ENCODE results near the gene CAPN8.
A peak's percentile ranks its signal among the peaks of the same experiment; 100 is the strongest.
"Not testable (repeated sequence)": the region's sequence is repeated elsewhere in the genome, so short reads cannot be mapped to it uniquely, and the experiment has no call there.

Gene CAPN8

DNA sequence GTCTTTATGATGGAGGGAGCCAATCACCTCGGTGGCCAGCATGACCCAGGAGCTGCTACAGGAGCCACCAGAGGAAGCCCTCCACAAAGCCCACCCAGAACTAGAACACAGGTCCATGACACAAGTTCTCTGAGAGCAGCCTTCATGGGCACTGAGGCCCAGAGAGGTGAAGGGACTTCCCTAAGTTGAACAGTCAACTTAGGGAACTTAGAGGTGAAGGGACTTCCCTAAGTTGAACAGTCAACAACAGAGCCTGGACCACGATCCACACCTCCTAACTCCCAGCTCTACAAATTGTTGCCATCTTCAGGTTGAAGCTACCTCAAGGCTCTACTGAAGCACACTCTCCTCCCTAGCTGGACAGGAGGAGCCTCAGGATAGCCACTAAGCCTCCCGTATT, 139.5 kb downstream of the CAPN8 start:
- DNase-seq (ENCODE audit: low read depth in 3 of 3) = no peak

DNA sequence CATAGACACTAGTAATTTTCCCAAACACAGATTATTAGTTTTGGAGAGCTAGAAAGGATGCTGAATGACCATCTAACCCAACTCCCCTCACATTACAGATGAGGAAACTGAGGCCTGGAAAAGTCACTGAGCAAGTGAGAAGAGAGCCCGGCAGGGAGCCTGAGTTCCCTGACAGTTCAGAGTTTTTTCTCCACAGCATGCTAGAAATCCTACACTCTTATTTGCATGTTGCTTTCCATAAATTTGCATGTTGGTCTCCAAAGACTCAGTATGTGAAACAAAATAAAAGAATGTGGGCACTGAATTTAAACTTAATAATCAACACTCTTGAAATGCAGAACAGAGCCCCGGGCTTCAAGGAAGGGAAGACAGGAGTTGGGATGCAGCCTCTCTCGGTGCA, 140.0 kb downstream of the CAPN8 start:
- no peak for DNase-seq (ENCODE audit: low read depth in 3 of 3)

DNA sequence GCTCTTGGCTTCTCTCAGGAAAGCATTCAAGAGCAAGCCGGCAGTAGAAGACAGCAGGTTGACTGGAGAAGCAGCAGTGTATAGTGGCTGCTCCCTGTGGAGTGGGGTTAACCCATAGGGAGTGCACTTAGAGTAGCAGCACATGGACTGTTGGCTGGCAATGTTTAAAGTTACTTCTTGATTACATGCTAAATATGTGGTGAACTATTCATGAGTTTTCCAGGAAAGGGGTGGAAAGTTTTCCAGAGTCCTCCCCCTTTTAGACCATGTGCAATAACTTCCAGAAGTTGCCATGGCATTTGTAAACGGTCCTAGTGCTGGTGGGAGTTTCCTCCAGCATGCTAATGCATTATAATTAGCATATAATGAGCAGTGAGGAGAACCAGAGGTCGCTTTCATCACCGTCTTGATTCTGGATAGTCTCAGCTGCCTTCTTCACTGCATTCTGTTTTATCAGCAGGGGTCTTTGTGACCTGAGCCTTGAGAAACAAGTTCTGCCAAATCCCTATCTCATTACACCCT, 140.5 kb downstream of the CAPN8 start:
- no peak for DNase-seq (ENCODE audit: low read depth in 3 of 3)

DNA sequence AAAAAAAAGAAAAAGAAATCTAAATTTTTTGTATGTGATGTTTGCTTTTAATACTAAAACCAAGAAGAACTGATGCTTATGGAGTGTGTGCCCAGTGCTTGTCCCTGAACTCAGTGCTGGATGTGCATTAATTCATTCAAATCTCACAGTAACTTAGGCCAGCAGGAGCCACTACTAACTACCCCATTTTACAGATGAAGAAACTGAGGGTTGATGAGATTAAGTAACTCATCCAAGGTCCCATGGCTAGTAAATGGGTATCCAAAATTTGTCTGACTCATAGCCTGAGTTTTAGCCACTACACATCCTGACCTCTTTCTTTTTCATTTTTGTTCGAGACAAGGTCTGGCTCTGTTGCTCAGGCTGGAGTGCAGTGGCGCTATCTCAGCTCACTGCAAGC, 144.4 kb downstream of the CAPN8 start:
- no peak for DNase-seq (ENCODE audit: low read depth in 3 of 3)

DNA sequence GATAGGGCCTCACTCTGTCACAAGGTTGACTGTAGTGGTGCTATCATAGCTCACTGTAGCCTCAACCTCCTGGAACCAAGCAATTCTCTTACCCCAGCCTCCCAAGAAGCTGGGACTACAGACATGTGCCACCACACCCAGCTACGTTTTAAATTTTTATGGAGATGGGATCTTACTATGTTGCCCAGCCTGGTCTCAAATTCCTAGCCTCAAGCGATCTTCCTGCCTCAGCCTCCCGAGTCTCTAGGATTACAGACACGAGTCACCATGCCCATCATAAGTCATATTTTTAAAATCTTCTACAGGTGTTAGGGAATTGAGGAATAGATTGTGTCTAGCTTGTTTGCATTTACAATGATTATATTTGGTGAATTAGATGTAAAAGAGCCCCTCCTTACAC, 145.3 kb downstream of the CAPN8 start:
- no peak for DNase-seq (ENCODE audit: low read depth in 3 of 3)

DNA sequence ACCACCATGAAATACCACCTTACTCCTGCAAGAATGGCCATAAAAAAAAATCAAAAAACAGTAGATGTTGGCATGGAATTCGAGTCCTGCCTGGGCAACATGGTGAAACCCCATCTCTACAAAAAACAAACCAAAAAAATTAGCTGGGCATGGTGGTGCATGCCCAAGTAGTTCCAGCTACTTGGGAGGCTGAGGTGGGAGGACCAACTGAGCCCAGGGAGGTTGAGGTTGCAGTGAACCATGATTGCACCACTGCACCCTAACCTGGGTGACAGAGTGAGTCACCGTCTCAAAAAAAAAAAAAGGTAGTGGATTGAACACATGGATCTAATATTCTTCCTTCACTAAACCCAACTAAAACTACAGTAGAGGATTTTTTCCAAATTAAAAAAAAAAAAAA, 146.4 kb downstream of the CAPN8 start:
- DNase-seq (ENCODE audit: low read depth in 3 of 3) = no peak

DNA sequence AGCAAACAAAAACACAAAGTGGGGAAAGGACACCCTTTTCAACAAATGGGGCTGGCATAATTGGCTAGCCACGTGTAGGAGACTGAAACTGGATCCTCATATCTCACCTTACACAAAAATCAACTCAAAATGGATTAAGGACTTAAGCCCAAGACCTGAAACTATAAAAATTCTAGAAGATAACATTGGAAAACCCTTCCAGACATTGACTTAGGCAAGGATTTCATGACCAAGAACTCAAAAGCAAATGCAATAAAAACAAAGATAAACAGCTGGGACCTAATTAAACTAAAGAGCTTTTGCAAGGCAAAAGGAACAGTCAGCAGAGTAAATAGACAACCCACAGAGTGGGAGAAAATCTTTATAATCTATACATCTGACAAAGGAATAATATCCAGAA, 146.9 kb downstream of the CAPN8 start:
- DNase-seq (ENCODE audit: low read depth in 3 of 3) = not testable (repeated sequence)

DNA sequence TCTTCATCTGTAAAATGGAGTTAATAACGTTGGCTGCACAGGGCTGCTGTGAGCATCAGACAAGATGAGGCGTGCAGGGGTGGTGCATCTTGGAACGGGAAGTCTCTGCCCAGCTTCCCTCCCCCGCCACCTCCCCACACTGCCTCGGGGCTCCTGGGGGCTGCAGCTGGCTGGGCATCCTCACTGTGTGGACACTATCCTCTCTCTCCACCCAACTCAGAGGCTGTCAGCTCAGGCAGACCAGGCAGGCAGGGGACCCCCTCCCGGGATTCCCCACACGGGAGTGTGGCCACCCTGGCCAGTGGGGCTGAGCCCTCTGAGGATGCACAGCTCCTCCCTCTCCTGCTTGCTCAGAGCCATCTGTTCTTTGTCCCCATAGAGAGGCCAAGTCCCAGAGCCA, 149.6 kb downstream of the CAPN8 start:
- no peak for DNase-seq (ENCODE audit: low read depth in 3 of 3)

DNA sequence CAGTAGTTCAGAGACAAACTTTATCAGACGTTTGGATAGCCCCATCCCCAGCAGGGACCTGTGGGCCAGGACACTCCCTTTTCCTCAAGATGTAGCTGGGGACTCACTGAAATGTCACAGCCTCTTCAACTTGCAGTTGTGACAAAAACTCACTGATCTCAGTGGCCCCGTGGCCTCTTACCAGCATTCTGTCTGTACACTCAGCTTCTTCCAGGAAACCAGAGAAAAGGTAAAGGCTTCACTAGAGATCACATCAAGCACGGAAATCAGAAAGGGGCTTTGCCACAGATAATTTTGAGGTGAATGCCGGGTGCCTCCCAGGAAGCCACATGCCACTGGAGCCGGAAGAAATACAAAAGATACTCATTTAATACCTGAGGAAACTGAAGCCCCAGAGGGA, 150.1 kb downstream of the CAPN8 start:
- peak in 1 of 3 experiments; percentile 14 for DNase-seq (ENCODE audit: low read depth in 3 of 3)

DNA sequence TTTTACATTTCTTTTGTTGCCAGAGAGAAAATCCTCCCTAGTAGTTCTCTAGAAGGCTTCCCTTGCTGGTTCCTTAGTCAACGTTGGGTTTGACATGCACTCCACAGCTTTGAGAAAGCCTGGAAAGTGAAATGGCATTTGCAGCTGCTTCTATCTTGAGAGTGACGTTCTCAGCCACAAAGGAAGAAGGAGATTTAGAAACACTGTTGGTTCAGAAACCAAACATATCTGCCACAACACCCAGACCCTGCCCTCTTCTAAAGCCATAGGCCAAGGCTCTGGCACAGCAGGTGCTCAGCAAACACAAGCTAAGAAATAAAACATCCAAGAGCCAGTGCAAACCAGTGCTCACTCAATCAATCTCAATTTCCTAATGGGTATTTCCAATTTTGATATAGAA, 150.9 kb downstream of the CAPN8 start:
- DNase-seq (ENCODE audit: low read depth in 3 of 3) = no peak

DNA sequence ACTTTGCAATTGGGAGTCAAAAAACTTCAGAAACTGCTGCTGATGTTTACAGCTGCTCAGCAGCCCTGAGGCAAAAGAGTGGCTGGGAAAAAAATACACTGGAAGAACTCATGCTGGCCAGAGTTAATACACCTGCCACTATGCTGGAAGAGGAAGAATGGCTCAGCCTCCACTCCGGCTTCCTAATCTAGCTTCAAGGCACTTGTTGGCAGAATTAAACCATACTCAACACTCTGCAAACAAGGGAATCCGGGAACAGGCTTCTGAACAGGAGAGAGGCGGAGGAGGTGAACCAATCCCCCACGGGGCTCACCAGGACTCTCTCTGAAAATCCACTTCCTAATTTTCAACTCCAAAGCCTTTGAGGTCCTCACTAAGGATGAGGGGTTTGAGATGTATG, 152.2 kb downstream of the CAPN8 start:
- DNase-seq (ENCODE audit: low read depth in 3 of 3) = no peak

DNA sequence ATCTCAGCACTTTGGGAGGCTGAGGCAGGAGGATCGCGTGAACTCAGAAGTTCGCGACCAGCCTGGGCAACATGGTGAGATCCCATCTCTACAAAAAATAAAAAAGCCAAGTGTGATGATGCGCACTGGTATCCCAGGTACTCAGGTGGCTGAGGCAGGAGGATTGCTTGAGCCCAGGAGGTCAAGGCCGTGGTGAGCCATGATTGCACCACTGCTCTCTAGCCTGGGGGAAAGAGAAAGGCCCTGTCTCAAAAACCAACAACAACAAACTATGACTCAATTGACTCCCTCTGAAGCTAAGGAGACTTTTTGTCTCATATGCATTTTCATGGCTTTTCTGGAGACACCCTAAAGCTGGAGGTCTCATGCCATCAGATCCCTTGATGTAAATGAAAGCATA, 153.4 kb downstream of the CAPN8 start:
- DNase-seq (ENCODE audit: low read depth in 3 of 3) = no peak

DNA sequence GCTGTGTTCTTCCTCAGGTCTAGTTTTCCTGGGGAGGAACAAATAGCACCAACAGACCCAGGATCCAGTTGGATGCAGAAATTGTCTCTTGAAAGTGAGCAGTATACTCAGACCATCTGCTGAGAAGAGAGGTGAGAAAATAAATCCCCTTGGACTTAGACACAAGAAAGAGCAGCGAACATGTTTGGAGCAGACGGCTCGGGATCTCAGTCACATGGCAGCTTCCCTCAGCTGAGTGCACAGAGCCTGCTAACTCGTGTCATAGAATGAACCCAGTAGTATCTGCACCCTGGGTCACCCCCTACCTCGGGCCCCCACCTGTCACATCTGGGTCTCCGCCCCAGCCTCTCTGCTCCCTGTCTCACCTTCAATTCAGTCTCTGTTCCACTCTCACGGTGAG, 156.7 kb downstream of the CAPN8 start:
- no peak for DNase-seq (ENCODE audit: low read depth in 3 of 3)

DNA sequence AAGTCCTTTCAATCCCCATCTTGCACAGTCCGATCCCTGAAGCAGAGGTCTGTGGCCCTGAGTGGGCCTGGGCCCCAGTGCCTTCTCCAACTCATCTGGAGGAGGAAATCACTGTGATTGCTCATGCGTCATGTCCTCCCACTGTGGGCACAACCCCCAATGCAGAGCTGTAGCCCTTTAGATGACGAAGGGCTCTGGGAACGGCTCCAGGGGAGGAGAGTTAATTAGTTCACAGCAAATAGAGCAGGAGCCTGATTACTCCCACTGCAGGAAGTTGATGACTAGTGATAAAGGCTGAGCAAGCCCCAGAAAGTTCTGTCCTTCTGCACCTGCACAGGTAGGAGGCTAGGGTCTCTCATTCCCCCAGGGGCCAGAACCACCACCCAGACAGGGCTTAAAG, 160.8 kb downstream of the CAPN8 start:
- no peak for DNase-seq (ENCODE audit: low read depth in 3 of 3)

DNA sequence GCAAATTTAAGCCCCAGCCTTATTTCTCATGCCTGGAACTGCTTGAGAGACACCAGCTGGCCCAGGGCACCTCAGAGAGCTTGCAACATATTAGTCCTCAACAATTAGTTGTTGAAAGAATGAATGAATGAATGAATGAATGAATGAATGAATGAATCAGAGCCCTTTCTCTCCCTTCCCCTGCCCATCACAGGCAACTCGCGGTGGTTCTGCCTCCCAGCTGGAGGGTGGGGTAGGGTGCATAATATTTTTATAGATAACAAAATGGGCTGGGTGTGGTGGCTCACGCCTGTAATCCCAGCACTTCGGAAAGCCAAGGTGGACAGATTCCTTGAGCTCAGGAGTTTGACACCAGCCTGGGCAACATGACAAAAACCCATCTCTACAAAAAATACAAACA, 162.2 kb downstream of the CAPN8 start:
- DNase-seq (ENCODE audit: low read depth in 3 of 3) = no peak

DNA sequence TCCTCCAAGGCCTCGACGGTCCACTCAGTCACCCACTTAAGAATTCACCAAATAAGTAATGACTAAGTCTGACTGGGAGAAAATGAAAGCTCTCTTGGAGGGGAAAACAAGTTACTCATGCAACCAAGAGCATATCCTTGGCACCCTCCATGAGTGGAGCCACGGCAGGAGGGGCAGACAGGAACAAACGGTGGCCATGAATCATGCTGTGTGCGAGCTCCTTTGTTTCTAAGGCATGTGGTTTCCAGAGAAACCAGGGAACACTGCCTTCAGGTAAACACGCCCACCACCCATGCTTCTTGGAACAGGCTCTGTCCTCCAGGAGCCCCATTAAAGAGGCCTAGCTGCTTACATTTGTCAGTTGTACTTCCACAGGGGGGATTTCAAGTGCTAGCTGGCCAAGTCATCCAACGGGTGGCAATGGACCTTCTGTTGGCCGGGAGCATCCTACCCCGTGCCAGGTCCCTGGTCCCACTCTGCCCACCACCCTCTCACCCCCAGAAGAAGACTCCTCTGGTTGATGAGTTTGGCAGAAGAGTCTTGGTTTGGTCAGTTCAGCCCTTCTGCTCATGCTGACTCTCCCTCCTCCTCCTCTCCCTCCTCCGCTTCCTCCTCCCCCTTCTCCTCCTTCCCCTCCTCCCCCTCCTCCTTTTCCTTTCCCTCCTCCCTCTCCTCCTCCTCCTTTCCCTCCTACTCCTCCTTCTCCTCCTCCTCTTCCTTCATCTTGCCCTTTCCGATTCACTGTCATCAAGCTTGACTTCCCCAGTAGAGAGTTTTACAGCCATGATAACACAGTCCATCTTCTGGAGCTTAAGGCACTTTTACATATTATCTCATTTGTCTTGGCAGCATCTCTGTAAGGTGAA, 164.7 kb downstream of the CAPN8 start:
- DNase-seq (ENCODE audit: low read depth in 3 of 3) = peak in 1 of 3 experiments; percentile 21

DNA sequence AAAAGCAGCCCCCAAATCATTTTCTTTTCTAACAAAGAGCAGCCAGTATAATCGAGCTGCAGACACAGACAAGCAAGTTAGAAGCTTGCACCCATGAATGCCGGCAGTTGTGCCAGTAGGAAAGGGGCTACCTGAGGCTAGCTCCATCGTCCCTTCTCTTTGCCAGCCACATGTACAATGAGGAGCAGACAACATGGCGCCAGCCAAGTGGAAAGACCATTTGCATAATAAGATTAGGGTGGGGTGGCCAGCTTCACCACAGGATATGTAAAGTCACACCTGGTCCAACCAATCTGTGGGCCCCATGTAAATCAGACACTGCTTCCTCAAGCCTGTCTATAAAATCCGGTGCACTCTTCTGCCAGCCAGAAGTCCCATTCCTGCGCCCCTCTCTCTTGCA, 168.6 kb downstream of the CAPN8 start:
- DNase-seq (ENCODE audit: low read depth in 3 of 3) = no peak

DNA sequence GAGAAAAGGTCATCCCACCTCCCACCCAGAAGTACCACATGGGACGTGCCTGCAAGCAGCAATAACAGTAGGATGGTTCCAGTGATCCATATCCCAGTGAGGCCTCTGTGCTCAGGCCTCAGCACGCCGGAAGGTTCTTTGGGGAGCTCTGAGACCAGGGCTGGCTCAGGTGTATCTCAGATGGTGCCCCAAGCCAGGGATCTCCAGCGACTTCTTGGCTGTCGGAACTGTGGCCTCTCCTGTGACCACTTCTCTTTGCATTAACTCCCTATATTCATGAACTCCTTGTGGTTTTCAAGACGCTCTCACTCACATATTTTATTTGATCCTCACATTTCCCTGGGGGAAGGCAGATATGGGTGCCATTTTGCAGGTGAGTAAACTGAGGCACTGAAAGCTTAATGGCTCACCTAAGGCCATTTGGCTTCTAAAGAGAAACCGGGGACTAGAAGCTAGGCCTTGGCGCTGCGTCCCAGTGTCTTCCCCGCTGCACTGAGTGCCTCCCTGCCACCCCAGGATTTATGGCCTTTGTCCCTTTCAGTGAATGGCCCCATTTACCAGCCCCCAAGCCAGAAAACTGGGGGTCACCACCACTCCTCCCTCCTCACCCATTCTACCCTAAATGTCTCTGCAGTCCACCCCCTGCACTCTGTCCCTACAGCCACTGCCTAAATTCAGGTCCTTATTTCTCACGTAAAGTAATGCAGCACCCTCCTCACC, 170.4 kb downstream of the CAPN8 start:
- no peak for DNase-seq (ENCODE audit: low read depth in 3 of 3)

DNA sequence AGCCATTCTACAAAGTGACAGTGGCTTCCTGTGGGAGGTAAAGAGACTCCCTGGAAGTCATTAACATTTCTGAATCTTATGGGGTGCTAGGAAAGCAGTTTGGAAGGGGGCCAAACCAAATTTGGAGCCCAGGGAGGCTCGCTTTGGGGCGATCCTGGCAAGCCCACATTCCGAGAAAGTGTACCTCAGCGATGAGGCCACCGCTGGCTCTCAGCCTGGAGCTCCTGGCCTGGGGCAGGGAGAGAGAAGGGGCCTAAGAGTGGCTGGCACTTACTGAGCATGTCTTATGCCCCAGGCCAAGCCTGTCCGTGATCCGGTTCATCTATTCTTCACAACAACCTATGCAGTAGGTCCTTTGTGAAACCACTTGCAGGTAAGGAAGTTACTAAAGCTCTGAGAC, 173.5 kb downstream of the CAPN8 start:
- DNase-seq (ENCODE audit: low read depth in 3 of 3) = no peak
